Measurements from ENCODE around the gene TMEM232.

DNA sequence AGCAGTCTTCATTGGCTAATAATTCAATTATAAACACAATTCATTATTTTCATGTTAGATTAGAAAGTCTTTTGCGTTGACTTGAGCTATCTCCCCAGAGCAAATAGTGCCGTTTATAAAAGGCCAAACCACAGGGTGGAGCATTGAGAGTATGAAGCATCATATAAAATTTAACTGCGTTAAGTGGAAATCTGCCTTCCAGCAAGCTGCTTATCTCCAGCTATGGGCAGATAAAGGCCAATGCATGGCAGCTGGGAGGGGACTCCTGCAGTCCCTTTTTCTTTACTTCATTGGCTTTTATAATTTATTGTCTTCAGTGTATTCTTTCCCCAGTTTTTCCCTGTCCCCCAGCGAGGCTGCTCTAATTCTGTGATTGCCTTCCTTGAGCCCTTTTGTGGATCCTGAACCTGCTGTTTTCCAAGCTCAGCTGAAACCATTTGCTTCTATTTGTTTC lies 113.7 kb downstream of the TMEM232 start:
- TF ChIP-seq, protein P1, sequence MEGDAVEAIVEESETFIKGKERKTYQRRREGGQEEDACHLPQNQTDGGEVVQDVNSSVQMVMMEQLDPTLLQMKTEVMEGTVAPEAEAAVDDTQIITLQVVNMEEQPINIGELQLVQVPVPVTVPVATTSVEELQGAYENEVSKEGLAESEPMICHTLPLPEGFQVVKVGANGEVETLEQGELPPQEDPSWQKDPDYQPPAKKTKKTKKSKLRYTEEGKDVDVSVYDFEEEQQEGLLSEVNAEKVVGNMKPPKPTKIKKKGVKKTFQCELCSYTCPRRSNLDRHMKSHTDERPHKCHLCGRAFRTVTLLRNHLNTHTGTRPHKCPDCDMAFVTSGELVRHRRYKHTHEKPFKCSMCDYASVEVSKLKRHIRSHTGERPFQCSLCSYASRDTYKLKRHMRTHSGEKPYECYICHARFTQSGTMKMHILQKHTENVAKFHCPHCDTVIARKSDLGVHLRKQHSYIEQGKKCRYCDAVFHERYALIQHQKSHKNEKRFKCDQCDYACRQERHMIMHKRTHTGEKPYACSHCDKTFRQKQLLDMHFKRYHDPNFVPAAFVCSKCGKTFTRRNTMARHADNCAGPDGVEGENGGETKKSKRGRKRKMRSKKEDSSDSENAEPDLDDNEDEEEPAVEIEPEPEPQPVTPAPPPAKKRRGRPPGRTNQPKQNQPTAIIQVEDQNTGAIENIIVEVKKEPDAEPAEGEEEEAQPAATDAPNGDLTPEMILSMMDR (IDR thresholded peaks at IDR 0.05), result no peak
- TF ChIP-seq POLR2AphosphoS5 (IDR thresholded peaks at IDR 0.05) (no peak), EP300 (IDR thresholded peaks at IDR 0.05) (no peak)
